Measurements from ENCODE around the gene MORN1. TPM values are rescaled to one million over a fixed set of nuclear protein-coding genes. Genes with fewer than 3 reads are reported as not detected.
A peak's percentile ranks its signal among the peaks of the same experiment; 100 is the strongest.

MORN1 gene
- total and polyA plus RNA-seq, 9 of the 15 experiments (the other 6 are each of a cell fraction or from before 2014, with no cell fraction given): 0.24 to 9.3 (median 4.2) TPM

GRCh38 chr1:2412395-2412772, 21.0 kb upstream of the MORN1 start, which contains the start of gene PEX10 (continued):
- TF ChIP-seq ESRRA (IDR thresholded peaks at IDR 0.05; ENCODE audit: borderline replicate concordance, low read depth) (peak; percentile 61; the same call in 1 of the 2 replicates), ZBTB12 (CRISPR knock-in tag; IDR thresholded peaks at IDR 0.05) (peak; percentile 99), HOXB6 (CRISPR knock-in tag; IDR thresholded peaks at IDR 0.05; ENCODE audit: borderline replicate concordance) (no peak), YY1 (IDR thresholded peaks at IDR 0.05; ENCODE audit: borderline replicate concordance in 1 of 3, control insufficient read depth in 1 of 3, extremely low read depth in 1 of 3, insufficient read depth in 3 of 3, insufficient read length in 1 of 3, insufficient replicate concordance in 2 of 3, low read depth in 1 of 3, low read length in 2 of 3) (peak; percentile 26 to 76 (median 70)), GMEB1 (CRISPR knock-in tag; IDR thresholded peaks at IDR 0.05) (peak; percentile 100), ELF1 (tag; IDR thresholded peaks at IDR 0.05) (peak; percentile 90), MITF (IDR thresholded peaks at IDR 0.05) (no peak), POLR2G (IDR thresholded peaks at IDR 0.05; ENCODE audit: low read depth, low read length) (peak; percentile 80), SPI1 (IDR thresholded peaks at IDR 0.05; ENCODE audit: borderline replicate concordance, low read depth, low read length) (peak; percentile 38; the same call in 1 of the 2 replicates), E2F8 (IDR thresholded peaks at IDR 0.05; ENCODE audit: low read depth, partially characterized antibody) (peak; percentile 62), ZKSCAN1 (IDR thresholded peaks at IDR 0.05; ENCODE audit: low read depth, low read length) (peak; percentile 13; the same call in 1 of the 2 replicates), CREM (IDR thresholded peaks at IDR 0.05; ENCODE audit: low read depth) (peak; percentile 100), TAF1 (IDR thresholded peaks at IDR 0.05; ENCODE audit: control insufficient read depth, extremely low read depth, insufficient read depth, low read length, severe bottlenecking) (peak; percentile 49), ETS1 (conservative IDR thresholded peaks at IDR 0.05; ENCODE audit: control insufficient read depth, low read depth, low read length) (0 out of 2 replicates have a peak, but pooled peaks have one; percentile 41), DIDO1 (tag; IDR thresholded peaks at IDR 0.05; ENCODE audit: low read depth) (peak; percentile 72; the same call in 1 of the 2 replicates), FOXK2 (conservative IDR thresholded peaks at IDR 0.05 in 1 of 2, IDR thresholded peaks at IDR 0.05 in 1 of 2; ENCODE audit: low read depth in 2 of 2) (no peak)

Data from K562 (cell line).